A204.1 (cell line): ENCODE results near the gene KIF1C.
A peak's percentile ranks its signal among the peaks of the same experiment; 100 is the strongest.

Experiments used
- FAIRE-seq: peaks from 2 replicates; lab custom pipeline; 2012; peaks lifted over from hg19 to GRCh38; lab: Jason Lieb, UNC

Gene KIF1C

DNA sequence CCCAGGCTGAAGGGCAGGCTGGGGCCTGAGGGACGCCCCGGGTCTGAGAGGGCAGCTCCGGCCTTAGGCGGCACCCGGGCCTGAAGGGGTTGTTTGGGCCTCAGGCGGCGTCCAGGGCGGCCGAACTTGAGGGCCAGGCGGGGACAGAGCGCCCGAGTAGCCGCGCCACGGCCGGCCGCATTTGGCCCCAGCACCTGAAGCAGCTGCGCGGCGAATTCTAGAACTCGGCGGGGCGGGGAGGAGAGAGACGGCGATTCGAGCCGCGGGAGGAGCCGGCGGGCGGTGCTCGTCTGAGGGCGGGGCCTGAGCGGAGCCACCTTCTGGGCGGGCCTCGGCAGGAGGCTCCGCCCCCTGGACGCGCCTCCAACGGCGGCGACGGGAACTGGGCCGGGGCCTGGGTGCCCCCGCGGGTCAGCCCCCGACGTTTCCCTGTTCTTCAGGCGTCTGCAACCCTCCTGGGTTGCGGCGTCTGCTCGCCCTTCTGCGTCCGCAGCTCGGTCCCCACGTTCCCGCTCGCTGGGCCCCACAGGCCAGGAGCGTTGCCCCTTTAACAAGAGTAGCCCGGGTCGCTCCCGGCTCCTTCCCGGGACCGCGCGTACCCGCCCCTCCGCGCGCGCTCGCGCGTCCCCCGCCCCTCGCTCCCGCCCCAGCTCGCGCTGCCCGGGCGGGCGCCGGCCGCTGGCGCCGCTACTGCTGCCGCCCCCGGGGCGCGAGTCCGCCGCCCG lies at the start of gene KIF1C, which contains the start of gene INCA1:
TSS of gene KIF1C (plus strand) at position 649 of the 725 bp plus-strand sequence. CDS start 2,297 bp downstream, outside the sequence.
TSS of gene INCA1 (minus strand) at position 221 of the 725 bp plus-strand sequence. CDS start 3,085 bp downstream, outside the sequence.
- FAIRE-seq = no peak

DNA sequence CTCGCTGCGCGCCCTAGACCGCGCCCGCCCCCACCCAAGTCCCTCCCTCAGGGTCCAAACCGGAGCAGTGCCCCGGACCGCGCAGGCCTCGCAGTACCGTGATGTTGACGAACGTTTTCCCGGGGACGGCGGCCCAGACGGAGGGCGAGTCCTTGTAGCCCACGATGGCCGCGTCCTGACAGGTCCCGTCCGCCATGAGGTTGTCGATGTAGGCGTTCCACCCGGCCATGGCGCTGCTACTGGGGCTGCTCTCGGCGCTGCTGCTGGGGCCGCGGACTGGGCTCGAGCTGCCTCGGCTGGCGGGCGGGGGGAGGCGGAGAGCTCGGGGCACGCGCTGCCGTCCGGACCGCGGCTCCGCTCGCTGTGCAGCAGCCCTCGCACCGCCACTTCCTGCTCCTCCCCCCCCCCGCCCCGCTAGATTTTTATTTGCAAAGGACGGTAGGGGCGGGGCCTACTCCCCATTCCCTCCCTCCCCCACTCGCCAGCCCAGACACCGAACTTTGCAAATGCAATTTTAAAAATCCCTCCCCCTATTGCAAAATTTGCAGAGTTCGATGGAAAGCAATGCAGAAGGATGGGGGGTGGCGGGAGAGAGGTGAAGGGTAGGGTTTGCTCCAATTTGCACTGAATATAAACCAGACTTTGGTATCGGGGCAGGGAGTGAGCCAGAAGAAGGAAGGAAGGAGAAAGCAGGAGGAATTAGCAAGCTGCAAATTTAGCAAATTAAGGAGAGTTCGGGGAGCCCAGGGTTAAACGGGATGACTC lies 49.4 kb upstream of the KIF1C start, which contains the start of gene PFN1:
TSS of gene PFN1 (minus strand) at position 365 of the 765 bp plus-strand sequence. CDS start at position 229, 136 bp downstream.
- FAIRE-seq = no peak

DNA sequence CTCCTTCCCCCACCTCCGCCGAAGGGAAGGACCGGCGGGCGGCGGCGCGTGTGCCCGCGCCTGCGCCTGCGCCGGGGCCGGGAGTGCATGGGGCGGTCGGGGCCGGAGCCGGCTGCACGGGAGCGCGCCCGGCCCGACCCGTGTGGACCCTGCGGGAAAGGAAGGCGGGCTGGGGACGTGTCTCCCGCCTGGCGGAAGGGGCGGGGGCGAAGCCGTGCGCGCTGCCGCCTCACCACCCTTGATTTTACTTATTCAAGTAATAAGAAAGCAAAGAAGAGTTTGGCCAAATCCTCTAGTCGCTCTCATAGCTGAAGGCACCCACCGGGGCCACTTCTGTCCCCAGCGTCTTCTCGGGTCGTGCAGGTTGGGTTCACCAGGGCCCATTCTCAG lies 48.8 kb upstream of the KIF1C start:
- FAIRE-seq = no peak

DNA sequence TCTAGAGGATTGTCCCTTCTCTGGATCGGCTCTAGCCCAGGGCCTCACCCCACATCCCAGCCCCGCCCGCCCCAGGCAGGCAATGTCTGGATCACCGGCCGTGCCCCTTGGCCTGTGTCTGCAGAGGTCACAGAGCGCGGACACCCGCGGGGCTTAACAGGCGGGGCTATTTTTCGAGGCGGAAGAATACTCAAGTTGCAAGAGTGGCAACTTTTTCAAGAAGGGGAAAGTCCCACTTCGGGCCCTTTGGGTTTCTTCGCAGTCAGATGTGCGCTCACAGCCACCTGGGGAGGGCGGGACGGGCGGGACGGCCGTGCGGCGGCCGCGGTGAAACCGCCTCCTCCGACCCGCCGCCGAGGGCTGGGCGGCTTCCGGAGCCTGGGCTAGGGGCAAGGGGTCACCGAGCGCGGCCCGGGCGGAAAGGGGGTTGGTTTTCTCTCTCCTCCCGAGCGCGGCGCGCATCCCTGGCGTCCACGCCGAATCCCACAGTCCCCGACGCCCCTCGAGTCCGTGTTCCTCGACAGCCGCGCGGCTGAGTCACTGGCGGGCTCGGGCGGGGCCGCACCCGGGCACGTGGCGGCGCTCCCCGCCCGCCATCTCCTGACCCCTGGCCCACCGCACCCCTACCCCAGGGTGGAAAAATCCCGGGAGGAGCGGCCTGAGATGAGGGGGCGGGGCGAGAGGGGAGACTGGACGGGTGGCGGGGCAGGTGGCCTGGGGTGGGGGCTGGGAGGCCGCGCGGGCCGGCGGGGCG lies 48.3 kb upstream of the KIF1C start:
- no peak for FAIRE-seq

GRCh38 chr17:4950075-4950745 lies 47.5 kb upstream of the KIF1C start:
- FAIRE-seq = no peak

- FAIRE-seq = no peak
These were observed 47.0 kb upstream of the KIF1C start, which contains the start of gene ENO3 for GRCh38 chr17:4950746-4951204. TSS of gene ENO3 (plus strand) at chr17:4951119. CDS start at chr17:4951830, 711 bp downstream.

GRCh38 chr17:4951486-4951885 lies 46.3 kb upstream of the KIF1C start:
- FAIRE-seq = no peak

- no peak for FAIRE-seq
These were observed 44.2 kb upstream of the KIF1C start for GRCh38 chr17:4953451-4953961.

DNA sequence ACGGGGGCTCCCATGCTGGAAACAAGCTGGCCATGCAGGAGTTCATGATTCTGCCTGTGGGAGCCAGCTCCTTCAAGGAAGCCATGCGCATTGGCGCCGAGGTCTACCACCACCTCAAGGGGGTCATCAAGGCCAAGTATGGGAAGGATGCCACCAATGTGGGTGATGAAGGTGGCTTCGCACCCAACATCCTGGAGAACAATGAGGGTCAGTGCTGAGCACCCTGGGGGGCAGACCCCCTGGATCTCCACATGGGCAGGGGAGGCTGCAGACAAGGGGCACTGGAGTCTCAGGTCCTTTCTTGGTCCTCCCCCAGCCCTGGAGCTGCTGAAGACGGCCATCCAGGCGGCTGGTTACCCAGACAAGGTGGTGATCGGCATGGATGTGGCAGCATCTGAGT lies 42.7 kb upstream of the KIF1C start:
- FAIRE-seq = no peak

DNA sequence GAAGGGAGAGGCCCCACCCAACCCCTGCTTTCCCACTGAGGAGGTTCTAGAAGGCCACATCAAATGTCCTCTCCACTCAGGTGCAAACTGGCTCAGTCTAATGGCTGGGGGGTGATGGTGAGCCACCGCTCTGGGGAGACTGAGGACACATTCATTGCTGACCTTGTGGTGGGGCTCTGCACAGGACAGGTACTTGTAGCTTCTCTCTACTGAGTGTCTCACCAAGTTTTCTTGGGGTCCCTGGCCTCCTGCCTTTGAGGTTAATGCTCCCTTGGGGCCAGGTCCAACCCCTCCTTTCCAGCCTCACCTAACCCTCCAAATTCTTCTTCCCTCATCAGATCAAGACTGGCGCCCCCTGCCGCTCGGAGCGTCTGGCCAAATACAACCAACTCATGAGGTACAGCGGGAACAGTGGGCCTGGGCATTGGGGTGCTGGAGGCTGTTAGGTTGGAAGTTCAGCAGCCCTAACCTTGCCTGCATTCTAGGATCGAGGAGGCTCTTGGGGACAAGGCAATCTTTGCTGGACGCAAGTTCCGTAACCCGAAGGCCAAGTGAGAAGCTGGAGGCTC lies 41.2 kb upstream of the KIF1C start:
- FAIRE-seq = no peak

DNA sequence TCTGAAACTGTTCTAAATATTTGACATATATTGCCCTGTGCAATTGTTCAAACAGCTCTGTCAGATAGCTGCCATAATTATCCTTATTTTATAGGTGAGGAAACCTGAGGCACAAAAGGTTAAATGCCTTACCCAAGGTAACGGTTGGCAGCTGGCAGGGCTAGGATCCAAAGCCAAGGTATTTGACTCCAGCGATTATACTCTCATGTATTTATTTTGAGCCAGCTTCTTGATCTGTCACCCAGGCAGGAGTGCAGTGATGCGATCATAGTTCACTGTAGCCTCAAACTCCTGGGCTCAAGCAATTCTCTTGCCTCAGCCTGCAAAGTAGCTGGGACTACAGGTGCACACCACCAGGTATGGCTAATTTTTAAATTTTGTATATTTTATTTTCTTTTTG lies 39.6 kb upstream of the KIF1C start:
- FAIRE-seq = no peak

- FAIRE-seq = no peak
These were observed 38.3 kb upstream of the KIF1C start for GRCh38 chr17:4959261-4959965.

DNA sequence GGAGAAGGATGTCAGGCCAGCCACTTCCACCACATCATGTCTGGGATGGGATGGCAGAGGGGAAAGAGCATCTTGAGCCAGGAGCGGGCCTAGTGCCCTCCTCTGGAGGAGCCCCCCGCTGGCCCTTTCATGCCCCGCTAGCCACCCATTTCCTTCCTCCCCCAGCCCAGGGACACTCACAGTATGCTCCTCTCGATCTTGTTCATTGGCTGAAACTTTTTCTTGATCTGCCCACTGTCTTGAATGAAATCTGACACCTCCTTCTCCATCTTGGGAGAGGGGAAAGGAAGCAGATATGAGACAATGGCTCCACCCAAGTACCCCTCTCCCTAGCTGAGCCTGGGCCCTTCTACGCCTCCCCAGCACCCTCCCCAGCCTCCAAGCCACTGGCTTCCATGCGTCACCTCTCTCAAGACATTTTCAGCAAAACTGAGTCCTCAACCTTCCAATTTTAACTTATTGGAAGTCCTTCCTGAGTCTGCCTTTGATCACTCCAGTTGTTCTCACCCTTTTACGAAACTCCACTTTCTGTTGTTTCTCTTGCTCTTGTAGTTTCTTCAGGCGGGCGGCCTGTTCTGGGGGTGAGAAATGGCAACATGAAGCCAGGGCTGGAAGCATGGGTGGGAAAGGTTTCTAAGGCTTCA lies 37.3 kb upstream of the KIF1C start:
- FAIRE-seq = no peak

DNA sequence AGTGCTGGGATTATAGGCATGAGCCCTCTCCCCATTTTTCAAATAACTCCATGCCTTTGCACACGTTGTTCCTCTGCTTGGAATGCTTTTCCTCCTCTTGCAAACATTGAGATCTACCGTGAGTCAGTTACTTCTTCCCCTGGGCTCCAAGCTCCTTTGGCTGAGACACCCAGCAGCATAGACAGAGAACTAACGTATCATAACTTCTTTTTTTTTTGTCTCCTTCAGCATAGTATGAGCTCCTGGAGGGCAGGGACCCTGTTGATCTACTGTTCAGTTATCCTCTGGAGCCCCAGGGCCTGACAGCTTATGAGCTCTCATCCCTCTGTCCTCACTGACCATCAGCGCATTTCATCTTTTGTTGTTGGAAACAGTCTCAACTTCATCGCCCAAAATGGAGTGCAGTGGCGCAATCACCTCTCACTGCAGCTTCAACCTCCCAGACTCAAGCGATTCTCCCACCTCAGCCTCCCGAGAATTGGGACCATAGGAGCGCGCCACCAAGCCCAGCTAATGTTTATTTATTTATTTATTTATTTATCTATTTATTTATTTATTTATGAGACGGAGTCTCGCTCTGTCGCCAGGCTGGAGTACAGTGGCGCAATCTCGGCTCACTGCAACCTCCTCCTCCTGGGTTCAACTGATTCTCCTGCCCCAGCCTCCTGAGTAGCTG lies 32.3 kb upstream of the KIF1C start:
- FAIRE-seq = no peak

DNA sequence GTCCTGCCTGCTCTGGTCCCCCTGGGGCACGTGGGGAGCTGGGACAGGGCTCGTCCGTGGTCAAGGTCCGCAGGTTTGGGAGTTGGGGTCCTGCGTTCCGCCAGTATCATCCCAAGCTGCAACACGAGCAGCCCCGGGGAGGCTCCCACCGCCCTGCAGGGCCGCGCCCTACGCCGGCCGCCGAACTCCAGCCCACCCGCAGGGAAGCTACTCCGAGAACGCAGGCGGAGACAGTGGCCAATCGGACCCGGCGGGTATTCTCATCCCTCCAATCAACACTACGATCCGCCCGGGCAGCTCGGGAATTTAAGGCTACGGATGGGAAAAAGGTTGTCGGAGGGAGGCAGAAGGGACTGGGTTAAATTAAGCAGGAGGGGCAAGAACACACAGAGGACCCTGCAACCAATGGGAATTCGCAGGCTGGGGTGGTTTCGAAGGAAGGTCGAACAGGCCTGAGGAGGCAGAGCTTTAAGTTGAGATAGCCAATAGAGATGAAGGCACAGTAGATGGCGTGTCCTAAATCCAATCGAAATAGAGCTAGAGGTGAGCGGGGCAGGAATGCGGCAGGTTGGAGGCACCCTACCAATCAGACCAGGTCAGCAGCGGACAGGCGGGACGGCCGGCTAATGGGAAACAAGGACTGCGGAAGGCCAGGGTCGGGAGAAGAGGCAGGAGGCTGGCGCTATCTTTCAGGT lies 30.8 kb upstream of the KIF1C start:
- FAIRE-seq = peak; percentile 100

- peak; percentile 83 for FAIRE-seq
These were observed 29.9 kb upstream of the KIF1C start, which contains the start of gene SPAG7 for GRCh38 chr17:4967539-4968485. TSS of gene SPAG7 (minus strand) at chr17:4967817. CDS start at chr17:4967804, 13 bp downstream.

GRCh38 chr17:4968486-4969046 lies 29.2 kb upstream of the KIF1C start:
- FAIRE-seq = no peak
